HCT116 (cell line): ENCODE results near the gene DNMT1. TPM values are rescaled to one million over a fixed set of nuclear protein-coding genes. Genes with fewer than 3 reads are reported as not detected.

ENCODE experiments used
- ATAC-seq: fragments of 200-7000 bp; cut with Tn5 transposase; 2 replicates; pipeline ENCODE4 v1.9.1; 2020; ENCODE audit warnings: mild to moderate bottlenecking, moderate library complexity
- BruUV-seq: library from RNA; stranded (reverse); fragments of 400-500 nt; replicated peaks from 2 replicates; lab custom pipeline; 2021; lab: Mats Ljungman, UMichigan
- CTCF ChIA-PET: fragments of 300-600 bp; sonication (Branson Sonifier 250); formaldehyde crosslinking; loops from one replicate; lab custom pipeline; 2021; ENCODE audit warnings: antibody characterized with exemption; lab: Charles Lee
- POLR2A ChIA-PET: fragments of 300-600, 350-600 bp; sonication (Branson Sonifier 250); formaldehyde crosslinking; loops from one replicate; lab custom pipeline; 2021; ENCODE audit warnings: antibody characterized with exemption; lab: Charles Lee
- RAD21 ChIA-PET, 2 experiments: fragments of 300-600 bp; sonication (Branson Sonifier 250); formaldehyde crosslinking; loops; one replicate each; lab custom pipeline; 2023; ENCODE audit warnings: low total read pairs in 2 of 2; ENCODE audit not compliant: uncharacterized antibody in 2 of 2, unreplicated experiment in 2 of 2, low non-redundant PET in 1 of 2; lab: Charles Lee
- DNase-seq: peaks from one replicate; pipeline ENCODE4 v3.0.0-alpha.2; 2010; ENCODE audit warnings: low read depth, low spot score
- H2AFZ ChIP-seq: fragments of 200-600 bp; shearing (Covaris generic), sonication (generic); 2 replicates; pipeline ENCODE4 v1.6.1; 2017; ENCODE audit warnings: low read depth, mixed run types, mixed read lengths, antibody characterized with exemption, low read length; ENCODE audit not compliant: poor library complexity, severe bottlenecking
- H3K27ac ChIP-seq: 2 replicates; pipeline ENCODE4 v1.5.1; 2012; ENCODE audit warnings: low read depth, low read length
- H3K27me3 ChIP-seq: fragments of 200-600 bp; sonication (generic); 2 replicates; pipeline ENCODE4 v1.6.1; 2016; ENCODE audit warnings: mixed run types, low read length, mixed read lengths; ENCODE audit not compliant: insufficient read depth
- H3K36me3 ChIP-seq, 2 experiments: fragments of 200-500 bp in 1 of 2; fragments of 200-600 bp in 1 of 2; sonication (Bioruptor generic) in 1 of 2; sonication (generic) in 1 of 2; 2 replicates each; pipeline versions ENCODE4 v1.5.1 to v1.6.1; 2014 to 2016; ENCODE audit warnings: low read length in 2 of 2, inconsistent platforms in 1 of 2, mixed read lengths in 1 of 2, mixed run types in 1 of 2; ENCODE audit not compliant: insufficient read depth in 2 of 2, control insufficient read depth in 1 of 2
- H3K4me1 ChIP-seq, 2 experiments: fragments of 200-600 bp in 1 of 2; sonication (generic) in 1 of 2; 2 replicates each; pipeline versions ENCODE4 v1.5.1 to v1.6.1; 2012 to 2017; ENCODE audit warnings: low read length in 2 of 2, inconsistent platforms in 1 of 2, mild to moderate bottlenecking in 1 of 2, mixed read lengths in 1 of 2, mixed run types in 1 of 2, moderate library complexity in 1 of 2; ENCODE audit not compliant: insufficient read depth in 2 of 2, control insufficient read depth in 1 of 2
- H3K4me2 ChIP-seq: fragments of 200-600 bp; sonication (generic); 2 replicates; pipeline ENCODE4 v1.6.1; 2017; ENCODE audit warnings: mixed run types, low read length, mixed read lengths
- H3K4me3 ChIP-seq, 2 experiments: fragments of 200-600 bp in 1 of 2; sonication (generic) in 1 of 2; replicated peaks in 1 of 2; 2 replicates each; pipeline ENCODE4 v1.5.1; 2011 to 2016; ENCODE audit warnings: low read length in 2 of 2, control low read depth in 1 of 2, low read depth in 1 of 2, mild to moderate bottlenecking in 1 of 2, mixed read lengths in 1 of 2, mixed run types in 1 of 2
- H3K79me2 ChIP-seq: fragments of 200-600 bp; sonication (generic); 2 replicates; pipeline ENCODE4 v1.6.1; 2017; ENCODE audit warnings: mild to moderate bottlenecking, mixed run types, low read length, moderate library complexity, mixed read lengths; ENCODE audit not compliant: insufficient read depth
- H3K9ac ChIP-seq: fragments of 200-600 bp; sonication (generic); 2 replicates; pipeline ENCODE4 v1.6.1; 2016; ENCODE audit warnings: low read length, mixed read lengths
- H3K9me2 ChIP-seq: fragments of 200-600 bp; sonication (generic), shearing (Covaris generic); 2 replicates; pipeline ENCODE4 v1.6.1; 2017; ENCODE audit warnings: mixed run types, mild to moderate bottlenecking, moderate library complexity; ENCODE audit not compliant: insufficient read depth
- H3K9me3 ChIP-seq, 2 experiments: fragments of 200-500 bp in 1 of 2; fragments of 200-600 bp in 1 of 2; sonication (Bioruptor generic) in 1 of 2; sonication (generic) in 1 of 2; 2 replicates each; pipeline ENCODE4 v1.6.1; 2014 to 2017; ENCODE audit warnings: low read length in 2 of 2, mixed read lengths in 2 of 2, inconsistent platforms in 1 of 2, low read depth in 1 of 2, mild to moderate bottlenecking in 1 of 2, mixed run types in 1 of 2, moderate library complexity in 1 of 2; ENCODE audit not compliant: control insufficient read depth in 1 of 2, insufficient read depth in 1 of 2
- H4K20me1 ChIP-seq: fragments of 200-600 bp; sonication (generic), shearing (Covaris generic); 2 replicates; pipeline ENCODE4 v1.6.1; 2017; ENCODE audit warnings: mixed run types, mild to moderate bottlenecking, moderate library complexity; ENCODE audit not compliant: insufficient read depth
- CTCF ChIP-seq, 3 experiments: fragments of 200-600 bp in 1 of 3; sonication (generic) in 1 of 3; IDR thresholded peaks in 2 of 3; conservative IDR thresholded peaks in 1 of 3; 2 replicates each; pipeline ENCODE4 v1.5.1; 2012 to 2017; ENCODE audit warnings: low read depth in 2 of 3, low read length in 2 of 3, antibody characterized with exemption in 1 of 3, borderline replicate concordance in 1 of 3, control low read depth in 1 of 3, mild to moderate bottlenecking in 1 of 3, mixed read lengths in 1 of 3, mixed run types in 1 of 3, moderate library complexity in 1 of 3; ENCODE audit not compliant: insufficient read depth in 1 of 3
- JUND ChIP-seq: IDR thresholded peaks from 2 replicates; pipeline ENCODE4 v1.6.1; 2012
- RAD21 ChIP-seq: IDR thresholded peaks from 2 replicates; pipeline ENCODE4 v1.6.1; 2012; ENCODE audit warnings: low read depth, mild to moderate bottlenecking
- ZFX ChIP-seq: fragments of 450-650 bp; IDR thresholded peaks from 2 replicates; pipeline ENCODE4 v1.6.1; 2017
- intact Hi-C: fragments of 100-400 bp; cut with micrococcal nuclease; formaldehyde crosslinking; loops from 2 replicates; pipeline ENCODE4 v1.10.0; 2022
- total RNA-seq: library from RNA; stranded (reverse); gene quantifications from one replicate; pipeline ENCODE4 v1.2.1, GENCODE V29; 2021; ENCODE audit not compliant: unreplicated experiment

Gene DNMT1
- total RNA-seq, 1 experiment from 2014 or later: 235 TPM

- peaks cover 4 to 32% of the 10 kb centered on the region in 2 experiments; a peak in 3 of 4 replicates for H3K4me1 ChIP-seq
- no TSS peak for BruUV-seq
- H2AFZ ChIP-seq: no peak overlapping the region
- H3K27ac ChIP-seq: no peak overlapping the region
- DNase-seq: no peak
- no peaks in the 10 kb centered on the region for H3K27me3 ChIP-seq
- no peaks in the 10 kb centered on the region for H3K9me2 ChIP-seq
- ATAC-seq: no peak
- H3K79me2 ChIP-seq: peaks cover 6% of the 10 kb centered on the region; the same call in 1 of the 2 replicates
- H4K20me1 ChIP-seq: no peaks in the 10 kb centered on the region
- intact Hi-C loops: no loop called here
- no peak overlapping the region for H3K4me2 ChIP-seq
- no peak overlapping the region for H3K4me3 ChIP-seq
- no peaks in the 10 kb centered on the region for H3K36me3 ChIP-seq
- H3K9me3 ChIP-seq: no peaks in the 10 kb centered on the region
- ChIA-PET RAD21 (no interaction called here), CTCF (interaction anchor here (1.4 to 1.6 kb wide), 2 partner anchors 9 to 21 kb away, joined by 4 read pairs; no protein-coding TSS in a partner anchor), POLR2A (interaction anchor here (0.8 kb wide), 1 partner anchor 10 kb away, joined by 3 read pairs; no protein-coding TSS in a partner anchor)
- TF ChIP-seq JUND (no peak), CTCF (IDR thresholded peaks at IDR 0.05 in 2 of 3, conservative IDR thresholded peaks at IDR 0.05 in 1 of 3; ENCODE audit: borderline replicate concordance in 1 of 3, insufficient read depth in 1 of 3, low read depth in 2 of 3, low read length in 2 of 3) (peak; percentile 32 to 59 (median 53); a peak in 5 of 6 replicates), RAD21 (peak; percentile 49)
- H3K9ac ChIP-seq: no peak overlapping the region
Measured at GRCh38 chr19:10228920-10229319, 34.2 kb upstream of the DNMT1 start.

DNA sequence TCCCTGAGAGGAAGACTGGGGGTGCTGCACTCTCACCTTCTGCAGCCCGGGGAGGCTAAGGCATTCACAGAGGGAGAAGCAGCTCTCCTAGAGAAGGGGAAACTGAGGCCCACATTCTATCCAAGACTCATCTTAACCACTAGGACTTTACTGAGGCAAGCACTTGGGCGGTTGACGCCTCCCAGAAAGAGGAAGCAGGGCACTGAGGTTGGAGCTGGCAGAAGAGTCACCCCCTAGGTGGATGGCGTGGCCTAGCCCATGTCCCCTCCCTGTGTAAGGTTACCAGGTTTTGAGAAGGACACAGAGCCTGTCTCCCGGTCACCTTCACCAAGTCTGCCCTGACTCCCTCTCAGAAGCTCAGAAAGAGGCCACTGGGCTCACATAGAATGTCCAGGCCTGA, 33.6 kb upstream of the DNMT1 start:
- ATAC-seq (no peak), DNase-seq (no peak)
- TF ChIP-seq ZFX: no peak
- ChIA-PET CTCF (interaction anchor here (1.4 to 1.6 kb wide), 2 partner anchors 8 to 22 kb away, joined by 4 read pairs; no protein-coding TSS in a partner anchor), POLR2A (interaction anchor here (0.8 kb wide), 1 partner anchor 10 kb away, joined by 3 read pairs; no protein-coding TSS in a partner anchor), RAD21 (no interaction called here)
- intact Hi-C loops: no loop called here
- Histone ChIP-seq H3K9ac (no peak overlapping the region), H3K27me3 (no peaks in the 10 kb centered on the region), H3K4me1 (peaks cover 4 to 32% of the 10 kb centered on the region in 2 experiments; a peak in 3 of 4 replicates), H3K9me3 (no peaks in the 10 kb centered on the region), H3K4me2 (no peak overlapping the region), H2AFZ (no peak overlapping the region), H4K20me1 (no peaks in the 10 kb centered on the region), H3K4me3 (no peak overlapping the region), H3K79me2 (peaks cover 6% of the 10 kb centered on the region; the same call in 1 of the 2 replicates), H3K27ac (no peak overlapping the region), H3K36me3 (no peaks in the 10 kb centered on the region), H3K9me2 (no peaks in the 10 kb centered on the region)
- BruUV-seq: no TSS peak
